GM21619 (cell line): ENCODE measurements around the gene HTR2A.

Experiments used
- ATAC-seq: cut with Tn5 transposase; IDR thresholded peaks from one replicate; pipeline ENCODE4 v1.9.1; 2021; ENCODE audit not compliant: unreplicated experiment

Gene HTR2A

DNA sequence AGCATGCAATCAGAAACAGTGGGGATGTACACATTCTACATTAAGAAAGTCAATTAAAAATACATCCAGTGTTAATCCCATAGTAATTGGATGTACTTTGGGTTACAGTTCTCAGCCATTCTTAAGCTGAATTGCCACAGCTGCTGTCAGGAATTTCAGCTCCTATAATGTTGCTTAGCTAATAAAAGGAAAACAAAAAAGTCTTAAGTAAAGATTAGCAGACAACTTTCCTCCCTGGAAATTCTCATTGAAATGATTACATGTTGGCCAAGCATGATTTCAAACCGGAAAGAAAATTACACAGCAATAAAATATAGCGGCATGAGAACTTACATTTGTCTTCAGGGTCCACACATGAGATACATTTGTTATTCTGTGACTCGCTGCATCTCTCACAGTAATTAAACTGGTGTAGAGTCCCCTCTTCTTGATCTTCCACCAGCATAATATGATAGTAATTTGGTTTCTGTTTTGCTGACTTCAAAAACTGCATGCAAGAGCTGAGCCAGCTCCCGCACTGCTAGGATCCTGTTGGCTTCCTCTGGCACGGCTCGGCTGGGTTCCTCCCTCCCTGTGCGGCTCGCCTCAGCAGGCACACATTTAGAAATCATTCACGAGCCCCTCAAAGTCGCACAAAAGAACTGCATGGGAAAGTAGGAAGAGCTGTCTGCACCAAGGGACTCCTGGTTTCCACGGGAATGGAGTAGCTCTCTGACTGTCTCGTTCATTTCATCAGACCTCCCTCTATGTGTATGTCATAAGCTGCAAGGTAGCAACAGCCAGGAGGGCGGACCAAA lies at the start of gene HTR2A:
TSS of gene HTR2A (minus strand) at position 713 of the 797 bp plus-strand sequence. CDS start 1,147 bp downstream, outside the sequence.
- ATAC-seq = no peak

DNA sequence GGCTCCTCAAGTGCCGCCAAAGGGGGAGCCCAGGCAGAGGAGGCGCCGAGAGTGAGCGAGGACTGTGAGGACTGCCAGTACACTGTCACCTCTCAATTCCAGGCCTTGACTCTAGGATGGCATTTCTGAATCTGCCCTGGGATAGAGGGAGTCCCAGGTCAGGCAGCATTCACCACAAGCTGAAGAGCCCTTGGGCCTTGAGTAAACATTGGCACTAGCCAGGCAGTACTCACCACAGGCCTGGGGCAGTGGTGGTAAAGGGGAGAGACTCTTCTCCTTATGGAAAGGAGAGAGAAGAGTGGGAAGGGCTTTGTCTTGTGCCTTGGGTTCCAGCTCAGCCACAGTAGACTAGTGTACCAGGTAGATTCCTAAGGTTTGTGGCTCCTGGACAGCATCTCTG lies 39.7 kb upstream of the HTR2A start:
- no peak for ATAC-seq

DNA sequence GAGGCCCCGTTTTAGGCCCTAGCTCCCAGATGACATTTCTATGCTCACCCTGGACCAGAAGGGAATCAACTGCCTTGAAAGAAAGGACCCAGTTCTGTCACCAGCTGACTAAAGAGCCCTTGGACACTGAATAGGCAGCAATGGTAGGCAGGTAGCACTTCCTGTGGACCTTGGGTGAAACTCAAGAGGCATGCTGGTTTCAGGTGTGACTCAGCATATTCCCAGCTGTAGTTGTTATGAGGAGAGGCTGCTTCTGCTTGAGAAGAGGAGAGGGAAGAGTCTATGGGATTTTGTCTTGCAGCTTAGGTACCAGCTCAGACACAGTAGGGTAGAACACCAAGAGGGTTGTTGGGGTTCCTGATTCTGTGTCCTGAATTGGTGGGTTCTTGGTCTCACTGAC lies 37.9 kb upstream of the HTR2A start:
- no peak for ATAC-seq

DNA sequence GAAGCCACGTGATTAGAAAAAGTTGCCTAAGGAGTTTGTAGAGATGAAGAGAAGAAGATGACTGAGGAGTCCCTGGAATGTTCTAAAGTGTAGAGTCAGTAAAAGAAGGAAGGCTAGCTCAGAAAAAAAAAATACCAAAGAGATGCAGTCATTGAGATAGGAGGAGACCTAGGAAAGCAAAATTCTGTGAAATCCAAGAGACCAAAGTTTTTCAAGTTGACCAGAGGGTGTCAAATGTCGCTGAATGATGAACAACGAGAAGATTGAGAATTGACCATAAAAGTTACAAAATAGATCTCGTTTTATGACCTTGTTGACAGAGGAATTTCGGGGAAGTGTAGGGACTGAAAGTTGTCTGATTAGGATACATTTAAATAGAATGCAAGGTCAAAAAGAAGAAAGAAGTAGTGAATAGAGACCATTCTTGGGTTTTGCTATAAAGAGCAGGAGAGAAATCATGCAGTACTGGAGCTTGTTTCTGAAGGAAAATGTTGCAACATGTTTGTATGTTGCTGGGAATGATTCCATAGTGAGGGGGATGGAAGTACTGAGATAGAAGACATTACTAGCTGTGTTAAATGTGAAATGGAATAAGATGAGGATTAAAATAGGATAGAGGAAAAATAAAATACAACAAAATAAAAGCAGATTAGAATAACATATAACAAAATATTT lies 30.2 kb upstream of the HTR2A start:
- no peak for ATAC-seq

DNA sequence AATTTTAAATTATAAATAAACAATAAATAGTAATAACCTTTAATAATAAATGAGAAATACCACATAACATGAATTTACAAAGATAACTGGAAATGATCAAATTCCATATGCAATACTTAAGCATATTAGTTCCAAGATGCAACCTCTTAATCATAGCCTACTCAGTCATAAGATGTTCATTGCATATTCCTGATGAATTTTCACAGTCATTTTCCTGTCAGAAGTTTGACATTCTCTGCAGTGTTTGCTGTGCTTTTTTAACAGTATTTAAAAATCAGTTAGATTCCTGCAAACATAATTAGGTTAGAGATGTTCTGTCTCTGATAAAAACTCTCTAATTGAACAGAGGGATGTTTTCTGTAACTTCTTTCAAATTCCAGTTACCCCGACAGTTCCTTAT lies 28.6 kb upstream of the HTR2A start:
- ATAC-seq = no peak

DNA sequence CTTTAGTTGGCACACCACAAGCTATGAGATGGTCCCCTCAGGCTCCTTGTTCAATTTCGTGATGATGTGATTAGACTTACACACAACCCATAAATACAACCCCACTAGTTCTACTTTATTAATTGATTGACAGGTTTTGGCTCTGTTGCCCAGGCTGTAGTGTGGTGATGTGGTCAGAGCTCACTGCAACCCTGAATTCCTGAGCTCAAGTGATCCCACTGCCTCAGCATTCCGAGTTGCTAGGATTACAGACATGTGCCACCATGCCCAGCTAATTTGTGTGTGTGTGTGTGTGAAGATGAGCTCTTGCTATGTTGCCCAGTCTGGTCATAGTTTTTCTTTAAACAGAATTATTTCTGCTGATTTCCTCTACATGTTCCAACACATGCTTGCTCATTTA lies 17.5 kb upstream of the HTR2A start:
- ATAC-seq = no peak

DNA sequence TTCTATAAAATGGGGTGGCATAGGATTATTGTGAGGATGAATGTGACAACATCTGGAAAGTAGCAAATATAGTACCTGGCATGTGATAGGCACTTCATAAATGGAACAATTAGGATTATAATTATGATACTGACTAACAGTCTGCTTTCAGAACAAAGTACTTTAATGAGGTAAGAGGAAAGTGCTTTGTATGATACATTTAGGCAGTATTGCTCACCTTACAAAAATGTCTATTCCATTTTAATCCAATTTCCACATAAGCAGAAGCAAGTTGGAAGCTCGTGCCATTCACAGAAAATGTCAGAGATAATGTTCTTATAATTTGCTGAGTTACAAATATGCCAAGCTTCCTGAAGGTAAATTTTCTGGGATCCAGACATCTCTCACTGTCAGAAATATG lies 16.9 kb upstream of the HTR2A start:
- ATAC-seq = no peak

DNA sequence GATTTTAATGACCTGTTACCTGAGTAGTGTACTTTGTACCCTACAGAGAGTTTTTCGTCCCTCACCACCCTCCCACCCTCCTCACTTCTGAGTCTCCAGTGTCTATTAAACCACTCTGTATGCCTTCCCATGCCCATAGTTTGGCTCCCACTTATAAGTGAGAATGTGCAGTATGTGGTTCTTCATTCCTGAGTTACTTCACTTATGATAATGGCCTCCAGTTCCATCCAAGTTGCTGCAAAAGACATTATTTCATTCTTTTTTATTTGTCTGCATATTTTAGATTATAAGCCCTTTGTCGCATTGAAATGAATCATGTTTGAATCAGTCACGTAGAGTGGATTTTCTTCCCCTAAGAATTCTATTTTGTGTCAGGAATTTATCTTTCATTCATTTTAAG lies 12.2 kb upstream of the HTR2A start:
- no peak for ATAC-seq

DNA sequence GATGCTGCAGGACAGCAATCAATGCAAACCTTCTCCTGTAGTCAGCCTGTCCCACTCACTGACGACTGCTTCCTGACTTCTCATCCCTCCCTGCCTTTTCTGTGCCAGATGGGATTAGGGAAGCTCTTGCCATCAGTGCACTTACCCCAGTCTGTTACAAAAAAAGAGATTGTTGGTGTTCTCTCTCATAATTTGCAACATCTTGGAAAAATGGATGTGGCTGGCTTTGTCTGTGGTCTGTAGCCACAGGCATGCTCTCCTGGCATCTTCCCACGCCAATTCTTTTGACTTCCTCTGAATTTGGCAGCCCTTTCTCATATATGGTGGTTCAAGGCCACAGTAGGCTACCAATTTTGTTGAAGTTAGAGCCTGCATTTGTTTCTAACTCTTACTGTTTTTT lies 11.6 kb upstream of the HTR2A start:
- ATAC-seq = no peak

DNA sequence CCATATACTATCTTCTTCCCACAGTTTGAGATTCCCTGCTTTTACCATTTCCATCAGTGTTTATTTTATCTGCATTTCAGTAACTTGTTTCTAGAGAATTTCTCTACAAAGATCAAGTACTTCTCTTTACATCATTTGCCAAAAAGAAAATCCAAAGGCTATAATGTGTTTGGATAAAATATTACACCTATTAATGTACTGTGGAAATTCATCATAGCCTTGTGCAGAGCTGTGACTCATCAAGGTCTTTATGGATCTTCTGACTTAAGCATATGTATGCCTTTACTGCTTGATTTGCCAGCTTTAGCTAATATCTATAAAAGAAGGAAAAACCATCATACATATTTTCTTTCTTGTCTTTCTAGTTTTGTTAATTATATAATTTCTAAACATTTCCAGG lies 9.6 kb upstream of the HTR2A start:
- no peak for ATAC-seq

DNA sequence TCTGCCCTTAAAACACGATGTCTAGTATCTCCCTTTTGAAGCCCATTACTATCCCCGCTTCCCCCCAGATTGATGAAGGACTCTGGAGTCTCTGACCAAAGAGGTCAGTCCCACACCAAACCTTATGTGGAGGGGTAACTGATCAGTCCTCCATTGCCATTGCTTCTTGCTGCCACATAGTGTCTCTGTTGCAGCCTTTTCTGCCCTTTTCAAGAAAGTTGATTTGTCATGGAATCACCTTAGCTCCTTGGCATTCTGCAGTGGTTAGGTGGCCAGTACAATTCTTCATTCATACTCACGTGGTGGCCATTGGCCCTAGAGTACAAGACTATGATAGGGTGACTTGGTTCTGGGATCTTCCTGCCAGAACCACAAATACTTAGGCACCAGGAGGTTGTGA lies 8.4 kb upstream of the HTR2A start:
- ATAC-seq = no peak

DNA sequence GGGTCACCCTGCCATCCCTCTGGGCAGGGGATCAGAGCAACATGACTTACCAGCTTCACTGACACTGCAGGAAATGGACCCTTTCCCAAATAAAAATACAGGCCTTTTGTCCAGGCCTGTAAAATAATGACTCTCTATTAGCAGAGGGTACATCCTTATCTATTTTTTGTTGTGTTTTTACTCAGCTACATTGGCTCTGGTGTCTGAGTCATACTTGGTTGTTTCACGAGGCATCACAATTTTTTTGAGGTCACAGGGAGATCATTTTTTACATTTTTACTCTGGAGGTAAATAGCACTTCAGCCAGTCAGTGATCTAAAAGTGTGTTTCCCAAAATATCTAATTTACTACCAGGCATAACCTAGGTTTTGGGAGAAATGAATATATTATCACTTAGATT lies 6.9 kb upstream of the HTR2A start:
- no peak for ATAC-seq

DNA sequence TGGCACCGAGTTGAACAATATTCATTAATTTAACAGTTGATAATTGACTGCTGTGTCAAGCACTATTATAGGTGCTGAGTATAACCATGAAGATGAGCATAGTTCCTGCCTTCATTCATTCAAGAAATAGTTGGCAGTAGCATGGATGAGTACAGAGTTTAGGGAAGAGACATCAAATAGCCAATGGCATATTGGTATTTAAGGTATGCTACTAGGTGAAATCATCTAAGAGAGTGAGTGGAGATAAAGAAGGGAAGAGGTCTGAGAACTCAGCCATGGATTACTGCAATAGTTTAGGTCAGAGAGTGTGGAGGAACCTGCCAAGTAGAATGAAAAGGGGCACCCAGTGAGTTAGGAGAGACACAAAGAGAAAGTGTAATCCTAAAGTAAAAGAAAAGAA lies 4.9 kb upstream of the HTR2A start:
- no peak for ATAC-seq

DNA sequence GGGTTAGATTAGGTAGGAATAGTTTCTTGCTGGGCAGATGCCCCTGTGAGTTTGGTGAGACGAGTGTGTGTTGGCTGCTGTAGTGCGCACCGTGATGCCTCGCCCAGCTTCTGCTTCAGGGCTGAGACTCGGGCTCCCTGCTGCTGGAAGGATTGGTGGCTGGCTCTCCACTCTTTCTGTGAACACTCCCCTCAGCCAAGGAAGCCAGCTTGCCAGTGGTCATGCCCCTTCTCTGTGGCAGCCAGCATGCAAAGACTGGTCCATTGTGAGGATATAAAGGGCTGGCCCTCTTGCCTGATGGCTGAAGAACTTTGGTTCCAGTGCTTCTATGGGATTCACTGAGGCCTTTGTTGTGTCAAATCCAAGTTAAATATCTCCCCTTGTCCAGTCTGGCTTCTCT lies 2.9 kb upstream of the HTR2A start:
- no peak for ATAC-seq

DNA sequence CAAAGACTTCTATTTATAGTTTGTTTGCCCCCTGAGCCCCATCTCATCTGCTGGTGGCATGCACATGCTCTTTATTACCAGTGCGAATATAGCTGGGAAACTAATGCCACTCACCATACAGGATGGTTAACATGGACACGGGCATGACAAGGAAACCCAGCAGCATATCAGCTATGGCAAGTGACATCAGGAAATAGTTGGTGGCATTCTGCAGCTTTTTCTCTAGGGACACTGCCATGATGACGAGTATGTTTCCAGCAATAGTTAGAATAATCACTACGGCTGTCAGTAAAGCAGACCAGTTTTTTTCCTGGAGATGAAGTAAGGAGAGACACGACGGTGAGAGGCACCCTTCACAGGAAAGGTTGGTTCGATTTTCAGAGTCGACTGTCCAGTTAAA lies 1.5 kb downstream of the HTR2A start:
- ATAC-seq = no peak

DNA sequence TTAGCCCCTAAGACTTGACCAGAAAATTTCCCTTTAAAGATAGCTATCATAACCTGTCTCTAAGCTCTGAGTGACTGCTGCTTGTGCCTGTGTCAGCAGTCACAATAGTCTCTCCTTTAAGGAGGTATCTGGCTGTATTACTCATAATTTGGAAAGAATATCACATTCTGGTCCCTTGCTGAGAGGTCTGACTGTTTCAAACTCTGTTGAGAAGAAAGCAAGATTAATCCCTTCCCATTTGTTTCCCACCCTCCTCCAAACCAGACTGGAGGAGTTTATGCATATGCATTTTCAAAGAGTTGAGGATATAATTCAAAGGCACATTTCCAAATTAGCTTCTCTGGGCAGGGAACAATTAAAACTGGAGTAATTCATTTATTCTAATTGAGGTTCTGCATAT lies 2.3 kb downstream of the HTR2A start:
- ATAC-seq = no peak

DNA sequence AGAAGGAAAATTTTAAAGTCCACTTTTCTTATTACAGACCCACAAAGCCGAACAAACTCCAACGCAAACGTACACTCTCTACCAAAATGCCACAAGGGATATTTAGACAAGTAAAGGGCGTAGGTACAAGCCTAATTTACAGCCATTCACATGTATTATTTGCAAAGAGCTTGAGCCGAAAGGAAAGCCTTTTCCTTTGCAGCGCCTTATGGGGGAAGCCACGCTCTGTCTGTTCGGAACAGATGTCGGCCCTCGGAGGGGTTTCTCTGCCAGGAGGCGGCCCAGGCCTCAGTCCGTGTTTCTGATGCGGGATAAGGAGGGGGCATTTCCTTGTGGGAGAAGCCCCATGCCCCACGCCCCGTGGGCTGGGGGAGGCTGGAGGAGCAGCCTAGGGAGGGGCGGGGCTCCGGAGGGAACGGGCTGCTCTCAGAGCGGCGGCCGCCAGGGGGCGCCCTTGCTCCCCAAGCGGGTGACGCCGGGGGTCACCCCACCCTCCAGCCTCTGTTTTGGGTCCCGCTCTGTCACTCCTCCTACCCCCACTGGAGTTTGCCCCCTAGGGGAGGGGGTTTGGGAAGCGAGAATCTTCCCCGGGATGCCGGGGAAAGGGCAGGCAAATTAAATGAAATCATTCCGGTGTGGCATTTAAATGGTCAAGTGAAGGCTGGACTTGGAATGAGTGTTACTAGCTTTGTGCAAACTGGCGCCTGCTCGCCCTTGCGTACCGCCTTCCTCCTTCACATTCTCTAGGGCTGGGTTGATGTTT lies 2.9 kb downstream of the HTR2A start:
- peak; percentile 84 for ATAC-seq

DNA sequence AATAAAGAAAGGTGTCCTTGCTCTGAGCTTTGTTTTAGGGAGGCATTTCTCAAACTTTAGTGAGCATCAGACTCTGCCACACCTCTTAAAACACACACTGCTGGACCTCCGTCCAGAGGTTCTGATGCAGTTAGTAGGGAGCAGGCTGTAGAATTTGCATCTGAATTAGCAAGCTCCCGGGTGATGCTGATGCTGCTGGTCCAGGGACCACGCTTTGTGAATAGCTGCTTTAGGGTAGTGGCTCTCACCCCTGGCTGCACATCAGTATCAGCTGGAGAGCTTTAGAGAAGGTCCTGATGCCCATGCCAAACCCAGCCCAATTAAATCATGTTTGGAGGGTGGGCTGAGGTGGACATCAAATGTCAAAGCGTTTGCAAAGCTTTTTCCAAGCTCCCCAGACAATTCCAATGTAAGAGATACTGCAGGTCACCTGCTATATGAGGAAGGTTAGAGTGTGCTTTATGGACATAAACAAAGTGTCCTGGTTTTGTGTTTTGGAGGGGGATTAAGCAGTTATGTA lies 3.6 kb downstream of the HTR2A start:
- no peak for ATAC-seq

DNA sequence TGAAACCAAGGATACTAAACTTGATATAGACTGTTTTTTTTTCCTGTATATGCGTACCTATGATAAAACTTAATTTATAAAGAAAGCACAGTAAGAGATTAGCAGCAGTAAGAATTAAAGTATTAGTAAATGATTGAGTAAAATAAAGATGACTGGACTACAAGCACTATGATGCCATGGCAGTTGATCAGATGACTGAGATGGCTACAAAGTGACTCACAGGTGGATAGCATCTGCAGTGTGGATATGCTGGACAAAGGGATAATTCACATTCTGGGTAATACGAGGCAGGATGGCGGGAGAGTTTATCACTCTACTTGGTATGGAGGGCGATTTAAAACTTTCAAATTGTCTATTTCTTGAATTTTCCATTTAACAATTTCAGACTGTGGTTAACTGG lies 11.8 kb downstream of the HTR2A start:
- ATAC-seq = no peak

DNA sequence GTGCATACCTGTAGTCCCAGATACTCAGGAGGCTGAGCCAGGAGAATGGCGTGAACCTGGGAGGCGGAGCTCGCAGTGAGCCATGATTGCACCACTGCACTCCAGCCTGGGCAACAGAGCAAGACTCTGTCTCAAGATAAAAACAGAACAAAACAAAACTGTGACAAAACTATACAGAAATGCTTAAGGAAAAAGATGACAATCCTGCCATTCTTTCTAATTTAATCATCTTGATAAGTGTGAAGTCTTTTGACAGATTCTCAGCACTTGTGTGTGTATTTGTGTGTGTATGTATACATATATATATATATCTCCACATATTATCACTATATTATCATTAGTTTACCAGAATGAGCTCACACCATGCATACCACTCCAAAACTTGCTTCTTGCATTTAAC lies 12.3 kb downstream of the HTR2A start:
- ATAC-seq = no peak

DNA sequence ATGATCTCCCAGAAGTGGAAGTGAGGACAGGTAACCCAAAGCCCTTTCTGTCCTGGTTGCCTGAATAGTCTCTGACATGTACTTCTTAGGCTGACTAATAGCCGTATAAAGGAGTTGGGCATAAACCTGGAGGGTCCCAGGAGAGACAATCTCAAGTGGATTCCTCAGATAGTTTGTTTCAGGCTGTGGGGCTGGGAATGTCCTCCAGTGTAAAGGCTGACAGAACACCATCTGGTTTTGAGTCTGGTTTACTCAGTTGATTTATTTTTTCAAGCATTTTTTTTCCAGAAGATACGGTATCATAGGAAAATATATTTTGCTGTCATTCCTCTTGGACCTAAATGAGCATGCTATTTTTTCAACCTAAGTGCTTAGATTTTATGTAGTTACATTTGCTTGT lies 15.2 kb downstream of the HTR2A start:
- no peak for ATAC-seq

DNA sequence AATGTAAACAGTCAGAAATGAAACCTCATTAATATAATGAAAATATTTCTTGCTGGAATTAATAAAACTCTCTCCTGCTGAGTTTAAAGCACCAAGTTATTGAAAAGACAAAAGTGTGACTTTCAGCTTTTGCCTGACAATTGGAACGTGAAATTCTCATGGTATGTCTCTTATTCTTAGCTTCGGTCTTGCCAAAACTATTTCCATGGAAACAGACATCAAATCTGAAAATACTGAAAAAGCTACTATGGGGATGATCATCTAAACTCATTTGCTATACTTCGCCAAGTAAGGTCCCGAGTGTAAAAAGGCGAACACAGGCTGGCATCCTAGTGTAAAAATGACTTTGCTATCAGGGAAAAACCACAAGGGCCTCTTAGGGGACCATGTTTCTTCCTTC lies 22.8 kb downstream of the HTR2A start:
- no peak for ATAC-seq
